ENCODE measurements around the gene LSM14A.

LSM14A gene

DNA sequence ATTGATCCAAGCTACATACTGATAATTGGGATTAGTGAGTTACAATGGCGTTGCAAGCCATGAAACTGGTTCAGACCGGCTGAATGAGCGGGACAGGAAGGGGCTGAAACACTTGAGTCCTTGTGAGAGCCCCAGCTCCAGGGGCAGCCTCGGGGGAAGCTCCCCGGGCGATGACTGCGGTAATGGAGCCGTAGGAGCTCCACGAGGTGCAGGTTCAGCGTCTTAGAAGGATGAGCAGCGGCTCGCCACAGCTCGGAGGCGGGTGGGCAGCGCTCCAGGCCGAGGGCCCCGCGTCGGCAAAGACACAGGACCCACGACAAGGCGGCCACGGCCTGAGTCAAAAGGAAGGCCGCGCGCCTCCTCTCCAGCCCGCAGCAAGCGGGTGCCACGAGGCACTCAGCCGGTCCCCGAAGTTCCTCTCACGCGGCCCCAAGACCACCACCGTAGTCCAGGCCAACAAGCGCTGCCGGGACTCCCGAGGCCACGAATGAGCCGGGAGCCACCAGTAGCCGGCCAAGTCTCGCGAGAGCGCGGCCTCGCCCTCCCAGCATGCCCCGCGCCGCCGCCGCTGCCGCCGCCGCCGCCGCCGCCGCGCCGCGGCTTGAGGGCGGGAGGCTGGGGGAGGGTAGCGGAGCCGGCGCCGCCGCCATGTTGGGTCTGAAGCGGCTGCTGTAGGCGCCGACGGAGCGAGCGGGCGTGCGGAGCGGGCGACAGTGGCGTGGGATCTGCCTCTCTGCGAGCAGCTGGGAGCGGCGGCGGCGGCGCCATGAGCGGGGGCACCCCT lies at the start of gene LSM14A (continued):
- TF ChIP-seq ZNF214 (tag by site-specific recombination; IDR thresholded peaks at IDR 0.05; ENCODE audit: borderline replicate concordance) (no peak), ZNF791 (tag by site-specific recombination; IDR thresholded peaks at IDR 0.05) (no peak), ZNF701 (tag by site-specific recombination; IDR thresholded peaks at IDR 0.05) (no peak), OSR2 (tag by site-specific recombination; IDR thresholded peaks at IDR 0.05) (peak; percentile 93), SP7 (tag by site-specific recombination; IDR thresholded peaks at IDR 0.05) (peak; percentile 92), ZNF311 (tag by site-specific recombination; IDR thresholded peaks at IDR 0.05; ENCODE audit: borderline replicate concordance) (no peak), ZNF660 (tag by site-specific recombination; IDR thresholded peaks at IDR 0.05) (peak; percentile 99), YY2 (tag by site-specific recombination; IDR thresholded peaks at IDR 0.05) (peak; percentile 53), ZNF174 (tag by site-specific recombination; IDR thresholded peaks at IDR 0.05) (no peak), GLIS2 (tag by site-specific recombination; IDR thresholded peaks at IDR 0.05) (peak; percentile 12; the same call in 1 of the 2 replicates), REPIN1 (tag by site-specific recombination; IDR thresholded peaks at IDR 0.05; ENCODE audit: low read depth) (peak; percentile 92; the same call in 1 of the 2 replicates), ZXDB (tag by site-specific recombination; IDR thresholded peaks at IDR 0.05) (peak; percentile 99), ZBTB17 (tag by site-specific recombination; IDR thresholded peaks at IDR 0.05) (0 out of 2 replicates have a peak, but pooled peaks have one; percentile 72), WT1 (tag by site-specific recombination; IDR thresholded peaks at IDR 0.05) (peak; percentile 48; the same call in 1 of the 2 replicates), ZNF274 (IDR thresholded peaks at IDR 0.05; ENCODE audit: low read length) (no peak), ZNF274 (tag by site-specific recombination; IDR thresholded peaks at IDR 0.05; ENCODE audit: borderline replicate concordance) (no peak), ZNF248 (tag by site-specific recombination; IDR thresholded peaks at IDR 0.05) (no peak), KLF10 (tag by site-specific recombination; IDR thresholded peaks at IDR 0.05) (0 out of 2 replicates have a peak, but pooled peaks have one; percentile 8), OVOL3 (tag by site-specific recombination; IDR thresholded peaks at IDR 0.05) (peak; percentile 84; the same call in 1 of the 2 replicates), ZNF157 (tag by site-specific recombination; IDR thresholded peaks at IDR 0.05) (0 out of 2 replicates have a peak, but pooled peaks have one; percentile 35), TCF7L2 (IDR thresholded peaks at IDR 0.05; ENCODE audit: borderline replicate concordance, low read depth, low read length) (no peak), ZFP3 (tag by site-specific recombination; IDR thresholded peaks at IDR 0.05; ENCODE audit: low read depth) (no peak), ZNF792 (tag by site-specific recombination; IDR thresholded peaks at IDR 0.05) (peak; percentile 90), HOXA7 (CRISPR knock-in tag; IDR thresholded peaks at IDR 0.05; ENCODE audit: borderline replicate concordance) (no peak; the same call in 1 of the 2 replicates), ZNF677 (tag by site-specific recombination; IDR thresholded peaks at IDR 0.05) (peak; percentile 61), SETDB1 (IDR thresholded peaks at IDR 0.05; ENCODE audit: insufficient read length, low read length) (no peak), ZNF121 (tag by site-specific recombination; IDR thresholded peaks at IDR 0.05) (peak; percentile 76), ZNF423 (tag by site-specific recombination; IDR thresholded peaks at IDR 0.05) (no peak), ZNF133 (tag by site-specific recombination; IDR thresholded peaks at IDR 0.05) (no peak), ZNF138 (tag by site-specific recombination; IDR thresholded peaks at IDR 0.05; ENCODE audit: borderline replicate concordance) (no peak), RBAK (tag by site-specific recombination; IDR thresholded peaks at IDR 0.05) (no peak; the same call in 1 of the 2 replicates), ZNF670 (tag by site-specific recombination; IDR thresholded peaks at IDR 0.05; ENCODE audit: low read depth) (no peak)
- TF ChIP-seq, protein P1, sequence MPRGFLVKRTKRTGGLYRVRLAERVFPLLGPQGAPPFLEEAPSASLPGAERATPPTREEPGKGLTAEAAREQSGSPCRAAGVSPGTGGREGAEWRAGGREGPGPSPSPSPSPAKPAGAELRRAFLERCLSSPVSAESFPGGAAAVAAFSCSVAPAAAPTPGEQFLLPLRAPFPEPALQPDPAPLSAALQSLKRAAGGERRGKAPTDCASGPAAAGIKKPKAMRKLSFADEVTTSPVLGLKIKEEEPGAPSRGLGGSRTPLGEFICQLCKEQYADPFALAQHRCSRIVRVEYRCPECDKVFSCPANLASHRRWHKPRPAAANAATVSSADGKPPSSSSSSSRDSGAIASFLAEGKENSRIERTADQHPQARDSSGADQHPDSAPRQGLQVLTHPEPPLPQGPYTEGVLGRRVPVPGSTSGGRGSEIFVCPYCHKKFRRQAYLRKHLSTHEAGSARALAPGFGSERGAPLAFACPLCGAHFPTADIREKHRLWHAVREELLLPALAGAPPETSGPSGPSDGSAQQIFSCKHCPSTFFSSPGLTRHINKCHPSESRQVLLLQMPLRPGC (tag by site-specific recombination; IDR thresholded peaks at IDR 0.05) = peak; percentile 43; the same call in 1 of the 2 replicates
- TF ChIP-seq, protein P2, sequence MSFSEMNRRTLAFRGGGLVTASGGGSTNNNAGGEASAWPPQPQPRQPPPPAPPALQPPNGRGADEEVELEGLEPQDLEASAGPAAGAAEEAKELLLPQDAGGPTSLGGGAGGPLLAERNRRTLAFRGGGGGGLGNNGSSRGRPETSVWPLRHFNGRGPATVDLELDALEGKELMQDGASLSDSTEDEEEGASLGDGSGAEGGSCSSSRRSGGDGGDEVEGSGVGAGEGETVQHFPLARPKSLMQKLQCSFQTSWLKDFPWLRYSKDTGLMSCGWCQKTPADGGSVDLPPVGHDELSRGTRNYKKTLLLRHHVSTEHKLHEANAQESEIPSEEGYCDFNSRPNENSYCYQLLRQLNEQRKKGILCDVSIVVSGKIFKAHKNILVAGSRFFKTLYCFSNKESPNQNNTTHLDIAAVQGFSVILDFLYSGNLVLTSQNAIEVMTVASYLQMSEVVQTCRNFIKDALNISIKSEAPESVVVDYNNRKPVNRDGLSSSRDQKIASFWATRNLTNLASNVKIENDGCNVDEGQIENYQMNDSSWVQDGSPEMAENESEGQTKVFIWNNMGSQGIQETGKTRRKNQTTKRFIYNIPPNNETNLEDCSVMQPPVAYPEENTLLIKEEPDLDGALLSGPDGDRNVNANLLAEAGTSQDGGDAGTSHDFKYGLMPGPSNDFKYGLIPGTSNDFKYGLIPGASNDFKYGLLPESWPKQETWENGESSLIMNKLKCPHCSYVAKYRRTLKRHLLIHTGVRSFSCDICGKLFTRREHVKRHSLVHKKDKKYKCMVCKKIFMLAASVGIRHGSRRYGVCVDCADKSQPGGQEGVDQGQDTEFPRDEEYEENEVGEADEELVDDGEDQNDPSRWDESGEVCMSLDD (tag by site-specific recombination; IDR thresholded peaks at IDR 0.05) = peak; percentile 70
- TF ChIP-seq, protein P3, sequence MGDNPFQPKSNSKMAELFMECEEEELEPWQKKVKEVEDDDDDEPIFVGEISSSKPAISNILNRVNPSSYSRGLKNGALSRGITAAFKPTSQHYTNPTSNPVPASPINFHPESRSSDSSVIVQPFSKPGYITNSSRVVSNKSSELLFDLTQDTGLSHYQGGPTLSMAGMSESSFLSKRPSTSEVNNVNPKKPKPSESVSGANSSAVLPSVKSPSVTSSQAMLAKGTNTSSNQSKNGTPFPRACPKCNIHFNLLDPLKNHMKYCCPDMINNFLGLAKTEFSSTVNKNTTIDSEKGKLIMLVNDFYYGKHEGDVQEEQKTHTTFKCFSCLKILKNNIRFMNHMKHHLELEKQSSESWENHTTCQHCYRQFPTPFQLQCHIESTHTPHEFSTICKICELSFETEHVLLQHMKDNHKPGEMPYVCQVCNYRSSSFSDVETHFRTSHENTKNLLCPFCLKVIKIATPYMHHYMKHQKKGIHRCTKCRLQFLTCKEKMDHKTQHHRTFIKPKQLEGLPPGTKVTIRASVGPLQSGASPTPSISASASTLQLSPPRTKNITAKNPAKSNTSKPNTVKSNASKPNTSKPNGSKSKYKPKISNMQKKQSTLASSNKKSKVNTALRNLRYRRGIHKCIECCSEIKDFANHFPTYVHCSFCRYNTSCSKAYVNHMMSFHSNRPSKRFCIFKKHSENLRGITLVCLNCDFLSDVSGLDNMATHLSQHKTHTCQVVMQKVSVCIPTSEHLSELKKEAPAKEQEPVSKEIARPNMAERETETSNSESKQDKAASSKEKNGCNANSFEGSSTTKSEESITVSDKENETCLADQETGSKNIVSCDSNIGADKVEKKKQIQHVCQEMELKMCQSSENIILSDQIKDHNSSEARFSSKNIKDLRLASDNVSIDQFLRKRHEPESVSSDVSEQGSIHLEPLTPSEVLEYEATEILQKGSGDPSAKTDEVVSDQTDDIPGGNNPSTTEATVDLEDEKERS (tag by site-specific recombination; IDR thresholded peaks at IDR 0.05) = peak; percentile 13; the same call in 1 of the 2 replicates
